ENCODE results near the gene PTPRM. TPM values are rescaled to one million over a fixed set of nuclear protein-coding genes. Genes with fewer than 3 reads are reported as not detected.
A peak's percentile ranks its signal among the peaks of the same experiment; 100 is the strongest.

Gene PTPRM
- total RNA-seq, 1 experiment from 2014 or later, result 100.0 TPM

GRCh38 chr18:7562491-7562890 is 4.6 kb upstream of the PTPRM start:
- Histone ChIP-seq H3K27me3 (replicated peaks; ENCODE audit: control insufficient read depth, insufficient read depth, low read length) (no peaks in the 10 kb centered on the region), H3K36me3 (ENCODE audit: control insufficient read depth, insufficient read depth, low read length) (no peaks in the 10 kb centered on the region), H3K4me1 (peaks cover 19% of the 10 kb centered on the region), H3K4me3 (ENCODE audit: low read depth, low read length) (no peak overlapping the region), H3K9me3 (no peaks in the 10 kb centered on the region)
- no peaks in the 10 kb centered on the region for H3K27me3 Mint-ChIP-seq (ENCODE audit: insufficient read depth, unreplicated experiment)
- DNase-seq, result no peak
- no TSS peak for BruUV-seq (replicated peaks)
- CTCF ChIA-PET, result interaction anchor here (1.3 kb wide), 1 partner anchor 290 kb away, joined by 6 read pairs; no protein-coding TSS in a partner anchor
- POLR2A ChIA-PET, result no interaction called here
- H3K4me1 Mint-ChIP-seq (ENCODE audit: low read depth, unreplicated experiment), result peaks cover 24% of the 10 kb centered on the region
- intact Hi-C loops (cut with micrococcal nuclease; ENCODE audit: unreplicated experiment), result loop anchor here (1.0 to 5.0 kb wide), 2 partner anchors 50 to 290 kb away; no protein-coding TSS in a partner anchor
- H3K9me3 Mint-ChIP-seq (ENCODE audit: unreplicated experiment), result no peaks in the 10 kb centered on the region
- TF ChIP-seq CTCF (IDR thresholded peaks at IDR 0.05; ENCODE audit: insufficient read depth in 1 of 2, low read depth in 1 of 2, low read length in 1 of 2, severe bottlenecking in 1 of 2, unreplicated experiment in 1 of 2), result no peak
- no peak overlapping the region for H3K27ac Mint-ChIP-seq (ENCODE audit: unreplicated experiment)
- H3K36me3 Mint-ChIP-seq (ENCODE audit: insufficient read depth, unreplicated experiment), result no peaks in the 10 kb centered on the region
- H3K4me3 Mint-ChIP-seq (ENCODE audit: unreplicated experiment), result no peak overlapping the region

GRCh38 chr18:7565677-7566076 is 1.4 kb upstream of the PTPRM start:
- no peak for DNase-seq
- Histone ChIP-seq H3K9me3 (0 out of 2 replicates have a peak, but pooled peaks cover 3% of the 10 kb centered on the region), H3K4me3 (ENCODE audit: low read depth, low read length) (no peak overlapping the region; the same call in 1 of the 2 replicates), H3K27me3 (replicated peaks; ENCODE audit: control insufficient read depth, insufficient read depth, low read length) (no peaks in the 10 kb centered on the region), H3K36me3 (ENCODE audit: control insufficient read depth, insufficient read depth, low read length) (no peaks in the 10 kb centered on the region), H3K4me1 (peaks cover 13% of the 10 kb centered on the region)
- peaks cover 6% of the 10 kb centered on the region for H3K36me3 Mint-ChIP-seq (ENCODE audit: insufficient read depth, unreplicated experiment)
- H3K4me3 Mint-ChIP-seq (ENCODE audit: unreplicated experiment), result peak overlapping the region; percentile 83
- H3K9me3 Mint-ChIP-seq (ENCODE audit: unreplicated experiment), result no peaks in the 10 kb centered on the region
- ChIA-PET CTCF (interaction anchor here (0.8 to 2.9 kb wide), 2 partner anchors 190 to 293 kb away, joined by 3 to 21 read pairs; no protein-coding TSS in a partner anchor), POLR2A (interaction anchor here (0.6 kb wide), 1 partner anchor 345 kb away, joined by 8 read pairs; no protein-coding TSS in a partner anchor)
- no peaks in the 10 kb centered on the region for H3K27me3 Mint-ChIP-seq (ENCODE audit: insufficient read depth, unreplicated experiment)
- no peak for TF ChIP-seq CTCF (IDR thresholded peaks at IDR 0.05; ENCODE audit: insufficient read depth in 1 of 2, low read depth in 1 of 2, low read length in 1 of 2, severe bottlenecking in 1 of 2, unreplicated experiment in 1 of 2)
- BruUV-seq (replicated peaks), result no TSS peak
- H3K4me1 Mint-ChIP-seq (ENCODE audit: low read depth, unreplicated experiment), result peaks cover 18% of the 10 kb centered on the region
- intact Hi-C loops (cut with micrococcal nuclease; ENCODE audit: unreplicated experiment), result loop anchor here (1.0 to 2.0 kb wide), 2 partner anchors 199 to 344 kb away; no protein-coding TSS in a partner anchor
- H3K27ac Mint-ChIP-seq (ENCODE audit: unreplicated experiment), result no peak overlapping the region

GRCh38 chr18:7566244-7566566 is 911 bp upstream of the PTPRM start:
- intact Hi-C loops (cut with micrococcal nuclease; ENCODE audit: unreplicated experiment), result loop anchor here (1.0 kb wide), 1 partner anchor 345 kb away; no protein-coding TSS in a partner anchor
- Mint-ChIP-seq H3K27me3 (ENCODE audit: insufficient read depth, unreplicated experiment) (no peaks in the 10 kb centered on the region), H3K4me1 (ENCODE audit: low read depth, unreplicated experiment) (peaks cover 18% of the 10 kb centered on the region), H3K27ac (ENCODE audit: unreplicated experiment) (peak overlapping the region; percentile 72), H3K9me3 (ENCODE audit: unreplicated experiment) (no peaks in the 10 kb centered on the region), H3K4me3 (ENCODE audit: unreplicated experiment) (peak overlapping the region; percentile 83), H3K36me3 (ENCODE audit: insufficient read depth, unreplicated experiment) (peaks cover 6% of the 10 kb centered on the region)
- ChIA-PET POLR2A (interaction anchor here (0.5 to 1.9 kb wide), 6 partner anchors 26 to 243 kb away, joined by 3 to 9 read pairs (median 6); no protein-coding TSS in a partner anchor), CTCF (interaction anchor here (0.6 to 2.9 kb wide), 8 partner anchors 10 to 365 kb away, joined by 3 to 21 read pairs (median 4); no protein-coding TSS in a partner anchor)
- Histone ChIP-seq H3K9me3 (0 out of 2 replicates have a peak, but pooled peaks cover 3% of the 10 kb centered on the region), H3K36me3 (ENCODE audit: control insufficient read depth, insufficient read depth, low read length) (no peaks in the 10 kb centered on the region), H3K27me3 (replicated peaks; ENCODE audit: control insufficient read depth, insufficient read depth, low read length) (no peaks in the 10 kb centered on the region), H3K4me1 (peaks cover 14% of the 10 kb centered on the region), H3K4me3 (ENCODE audit: low read depth, low read length) (peak overlapping the region; percentile 77)
- no peak for DNase-seq
- TF ChIP-seq CTCF (IDR thresholded peaks at IDR 0.05; ENCODE audit: insufficient read depth in 1 of 2, low read depth in 1 of 2, low read length in 1 of 2, severe bottlenecking in 1 of 2, unreplicated experiment in 1 of 2), result no peak
- no TSS peak for BruUV-seq (replicated peaks)

Measured in Caco-2 (cell line).